HepG2 (cell line): ENCODE measurements around the gene TRMT112. TPM values are rescaled to one million over a fixed set of nuclear protein-coding genes. Genes with fewer than 3 reads are reported as not detected.
A peak's percentile ranks its signal among the peaks of the same experiment; 100 is the strongest.

Source experiments
- ADNP ChIP-seq: sonication (generic); formaldehyde crosslinking; IDR thresholded peaks from 2 replicates; pipeline ENCODE4 v1.4.0; 2020; ENCODE audit warnings: missing genetic modification reagents
- CEBPB ChIP-seq: IDR thresholded peaks from 2 replicates; pipeline ENCODE4 v1.6.1; 2011; ENCODE audit warnings: low read depth, low read length, improper control_type of control experiment, borderline replicate concordance
- GZF1 ChIP-seq: sonication (generic); formaldehyde crosslinking; IDR thresholded peaks from 2 replicates; pipeline ENCODE4 v1.5.1; 2020; ENCODE audit warnings: mild to moderate bottlenecking, missing genetic modification reagents
- HOXA3 ChIP-seq: sonication (generic); formaldehyde crosslinking; IDR thresholded peaks from 2 replicates; pipeline ENCODE4 v1.5.0; 2020; ENCODE audit warnings: missing genetic modification reagents
- HOXA5 ChIP-seq: sonication (generic); formaldehyde crosslinking; IDR thresholded peaks from 2 replicates; pipeline ENCODE4 v1.4.0; 2020; ENCODE audit warnings: missing genetic modification reagents
- KLF16 ChIP-seq, 2 experiments: sonication (generic) in 1 of 2; formaldehyde crosslinking in 1 of 2; IDR thresholded peaks; 2 replicates each; pipeline versions ENCODE4 v1.6.1 to v1.8.0; 2016 to 2023; ENCODE audit warnings: missing genetic modification reagents in 2 of 2, missing compliant biosample characterization in 1 of 2
- MYNN ChIP-seq: sonication (generic); formaldehyde crosslinking; IDR thresholded peaks from 2 replicates; pipeline ENCODE4 v1.4.0; 2020; ENCODE audit warnings: mild to moderate bottlenecking, low read depth, missing genetic modification reagents
- NFKB2 ChIP-seq: sonication (generic); formaldehyde crosslinking; IDR thresholded peaks from 2 replicates; pipeline ENCODE4 v1.4.0; 2020; ENCODE audit warnings: missing genetic modification reagents, borderline replicate concordance
- REPIN1 ChIP-seq: sonication (generic); formaldehyde crosslinking; IDR thresholded peaks from 2 replicates; pipeline ENCODE4 v1.8.0; 2022; ENCODE audit warnings: missing genetic modification reagents, low read depth, mild to moderate bottlenecking, borderline replicate concordance
- RNF2 ChIP-seq: fragments of 450-650 bp; conservative IDR thresholded peaks from 2 replicates; pipeline ENCODE4 v1.6.1; 2016; ENCODE audit warnings: low read depth
- SMAD1 ChIP-seq: sonication (generic); formaldehyde crosslinking; IDR thresholded peaks from 2 replicates; pipeline ENCODE4 v1.4.0; 2020; ENCODE audit warnings: missing genetic modification reagents, low read depth, mild to moderate bottlenecking, borderline replicate concordance
- TARDBP ChIP-seq: sonication (generic); formaldehyde crosslinking; IDR thresholded peaks from 2 replicates; pipeline ENCODE4 v1.8.0; 2022; ENCODE audit warnings: mild to moderate bottlenecking, missing genetic modification reagents
- ZC3H4 ChIP-seq: sonication (generic); formaldehyde crosslinking; IDR thresholded peaks from 2 replicates; pipeline ENCODE4 v1.4.0; 2020; ENCODE audit warnings: missing genetic modification reagents, borderline replicate concordance
- ZKSCAN8 ChIP-seq: IDR thresholded peaks from 2 replicates; pipeline ENCODE4 v1.6.1; 2016; ENCODE audit warnings: borderline replicate concordance, missing genetic modification reagents, missing compliant biosample characterization
- ZNF225 ChIP-seq: sonication (generic); formaldehyde crosslinking; IDR thresholded peaks from 2 replicates; pipeline ENCODE4 v1.4.0; 2020; ENCODE audit warnings: mild to moderate bottlenecking, missing genetic modification reagents
- ZNF329 ChIP-seq: sonication (generic); formaldehyde crosslinking; IDR thresholded peaks from 2 replicates; pipeline ENCODE4 v1.9.0; 2021; ENCODE audit warnings: low read depth, mild to moderate bottlenecking, missing genetic modification reagents
- ZNF605 ChIP-seq: sonication (generic); formaldehyde crosslinking; IDR thresholded peaks from 2 replicates; pipeline ENCODE4 v1.8.0; 2022; ENCODE audit warnings: mild to moderate bottlenecking, missing genetic modification reagents
- polyA plus RNA-seq, 8 experiments: library from polyadenylated mRNA; depleted of rRNA in 3 of 8; stranded (reverse) in 7 of 8; unstranded in 1 of 8; fragments of >200 nt; fragmentation: Illumina TruSeq in 4 of 8; extraction: Trizol in 4 of 8; gene quantifications; 2 replicates each; pipeline versions ENCODE4 v1.2.1 to v1.2.3, GENCODE V29; 2011 to 2016; ENCODE audit warnings: low read depth in 4 of 8, missing spikeins in 1 of 8, mixed read lengths in 1 of 8; ENCODE audit not compliant: insufficient read depth in 1 of 8
- total RNA-seq, 5 experiments: library from RNA; depleted of rRNA; stranded (reverse); fragments of >200 nt; fragmentation: Illumina TruSeq; extraction: Trizol; gene quantifications; 2 replicates each; pipeline ENCODE4 v1.2.3, GENCODE V29; 2016; ENCODE audit warnings: low read depth in 1 of 5
- TF ChIP-seq, protein P1 (sequence below): sonication (generic); formaldehyde crosslinking; IDR thresholded peaks from 2 replicates; pipeline ENCODE4 v1.4.0; 2020; ENCODE audit warnings: missing genetic modification reagents, borderline replicate concordance
- TF ChIP-seq, protein P2 (sequence below): sonication (generic); formaldehyde crosslinking; IDR thresholded peaks from 2 replicates; pipeline ENCODE4 v1.4.0; 2020; ENCODE audit warnings: missing genetic modification reagents
- TF ChIP-seq, protein P3 (sequence below): sonication (generic); formaldehyde crosslinking; IDR thresholded peaks from 2 replicates; pipeline ENCODE4 v1.5.1; 2020; ENCODE audit warnings: mild to moderate bottlenecking, missing genetic modification reagents, moderate library complexity
- TF ChIP-seq, protein P4 (sequence below): sonication (generic); formaldehyde crosslinking; IDR thresholded peaks from 2 replicates; pipeline ENCODE4 v1.5.1; 2020; ENCODE audit warnings: missing genetic modification reagents, mild to moderate bottlenecking, borderline replicate concordance

The TRMT112 gene
- total and polyA plus RNA-seq, 2 of the 13 experiments (the other 11 are each of a cell fraction or from before 2014, with no cell fraction given) = 186 to 409 TPM

DNA sequence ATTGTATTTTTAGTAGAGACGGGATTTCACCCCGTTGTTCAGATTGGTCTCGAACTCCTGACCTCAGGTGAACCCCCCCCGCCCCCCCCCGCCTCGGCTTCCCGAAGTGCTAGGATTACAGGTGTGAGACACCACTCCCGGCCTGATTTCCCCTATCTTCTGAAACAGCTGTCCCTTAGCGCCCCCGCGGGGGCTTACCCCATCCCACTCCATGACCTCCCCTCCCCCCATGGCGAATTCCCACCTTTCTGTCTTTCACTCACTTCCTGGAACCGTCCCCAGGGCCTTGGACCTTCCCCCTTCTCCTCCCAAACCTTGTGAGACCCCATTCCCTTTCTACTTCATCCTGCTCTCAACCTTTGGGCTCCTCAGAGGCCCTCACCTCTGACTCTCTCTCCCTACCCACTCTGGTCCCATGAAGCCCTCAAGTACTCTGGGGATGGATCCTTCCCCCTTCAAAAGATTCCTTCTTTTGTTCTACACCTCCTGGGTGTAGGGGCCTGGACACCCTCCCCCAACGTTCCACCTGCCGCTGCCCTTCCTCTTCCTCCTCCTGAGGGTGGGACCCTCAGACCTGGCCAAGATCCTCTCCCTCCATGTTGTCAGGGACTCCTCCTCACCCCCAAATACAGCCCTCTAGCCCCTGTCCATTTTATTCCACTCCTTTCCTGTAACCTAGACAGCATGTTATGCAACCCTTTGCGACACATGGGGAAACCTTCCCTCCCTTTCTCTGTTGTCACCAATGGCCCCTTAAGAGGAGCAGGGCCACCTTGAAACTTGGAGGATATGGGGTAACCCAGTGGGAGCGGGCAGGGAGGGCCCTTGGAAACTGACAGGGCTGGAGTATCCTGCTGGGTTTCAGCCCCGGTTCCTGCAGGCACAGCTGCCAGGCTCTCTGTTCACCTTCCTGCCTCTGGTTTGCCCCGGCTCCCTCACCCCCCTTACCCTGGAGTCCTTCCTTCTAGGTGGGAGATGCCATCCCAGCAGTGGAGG lies 1.7 kb upstream of the TRMT112 start (continued):
- no peak for TF ChIP-seq ZNF329 (CRISPR knock-in tag)
- TF ChIP-seq RNF2 = no peak
- TF ChIP-seq, protein P1, sequence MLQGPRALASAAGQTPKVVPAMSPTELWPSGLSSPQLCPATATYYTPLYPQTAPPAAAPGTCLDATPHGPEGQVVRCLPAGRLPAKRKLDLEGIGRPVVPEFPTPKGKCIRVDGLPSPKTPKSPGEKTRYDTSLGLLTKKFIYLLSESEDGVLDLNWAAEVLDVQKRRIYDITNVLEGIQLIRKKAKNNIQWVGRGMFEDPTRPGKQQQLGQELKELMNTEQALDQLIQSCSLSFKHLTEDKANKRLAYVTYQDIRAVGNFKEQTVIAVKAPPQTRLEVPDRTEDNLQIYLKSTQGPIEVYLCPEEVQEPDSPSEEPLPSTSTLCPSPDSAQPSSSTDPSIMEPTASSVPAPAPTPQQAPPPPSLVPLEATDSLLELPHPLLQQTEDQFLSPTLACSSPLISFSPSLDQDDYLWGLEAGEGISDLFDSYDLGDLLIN = no peak
- TF ChIP-seq SMAD1 (CRISPR knock-in tag) = no peak
- TF ChIP-seq, protein P2, sequence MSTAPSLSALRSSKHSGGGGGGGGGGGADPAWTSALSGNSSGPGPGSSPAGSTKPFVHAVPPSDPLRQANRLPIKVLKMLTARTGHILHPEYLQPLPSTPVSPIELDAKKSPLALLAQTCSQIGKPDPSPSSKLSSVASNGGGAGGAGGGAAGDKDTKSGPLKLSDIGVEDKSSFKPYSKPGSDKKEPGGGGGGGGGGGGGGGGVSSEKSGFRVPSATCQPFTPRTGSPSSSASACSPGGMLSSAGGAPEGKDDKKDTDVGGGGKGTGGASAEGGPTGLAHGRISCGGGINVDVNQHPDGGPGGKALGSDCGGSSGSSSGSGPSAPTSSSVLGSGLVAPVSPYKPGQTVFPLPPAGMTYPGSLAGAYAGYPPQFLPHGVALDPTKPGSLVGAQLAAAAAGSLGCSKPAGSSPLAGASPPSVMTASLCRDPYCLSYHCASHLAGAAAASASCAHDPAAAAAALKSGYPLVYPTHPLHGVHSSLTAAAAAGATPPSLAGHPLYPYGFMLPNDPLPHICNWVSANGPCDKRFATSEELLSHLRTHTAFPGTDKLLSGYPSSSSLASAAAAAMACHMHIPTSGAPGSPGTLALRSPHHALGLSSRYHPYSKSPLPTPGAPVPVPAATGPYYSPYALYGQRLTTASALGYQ (CRISPR knock-in tag) = no peak
- TF ChIP-seq, protein P3, sequence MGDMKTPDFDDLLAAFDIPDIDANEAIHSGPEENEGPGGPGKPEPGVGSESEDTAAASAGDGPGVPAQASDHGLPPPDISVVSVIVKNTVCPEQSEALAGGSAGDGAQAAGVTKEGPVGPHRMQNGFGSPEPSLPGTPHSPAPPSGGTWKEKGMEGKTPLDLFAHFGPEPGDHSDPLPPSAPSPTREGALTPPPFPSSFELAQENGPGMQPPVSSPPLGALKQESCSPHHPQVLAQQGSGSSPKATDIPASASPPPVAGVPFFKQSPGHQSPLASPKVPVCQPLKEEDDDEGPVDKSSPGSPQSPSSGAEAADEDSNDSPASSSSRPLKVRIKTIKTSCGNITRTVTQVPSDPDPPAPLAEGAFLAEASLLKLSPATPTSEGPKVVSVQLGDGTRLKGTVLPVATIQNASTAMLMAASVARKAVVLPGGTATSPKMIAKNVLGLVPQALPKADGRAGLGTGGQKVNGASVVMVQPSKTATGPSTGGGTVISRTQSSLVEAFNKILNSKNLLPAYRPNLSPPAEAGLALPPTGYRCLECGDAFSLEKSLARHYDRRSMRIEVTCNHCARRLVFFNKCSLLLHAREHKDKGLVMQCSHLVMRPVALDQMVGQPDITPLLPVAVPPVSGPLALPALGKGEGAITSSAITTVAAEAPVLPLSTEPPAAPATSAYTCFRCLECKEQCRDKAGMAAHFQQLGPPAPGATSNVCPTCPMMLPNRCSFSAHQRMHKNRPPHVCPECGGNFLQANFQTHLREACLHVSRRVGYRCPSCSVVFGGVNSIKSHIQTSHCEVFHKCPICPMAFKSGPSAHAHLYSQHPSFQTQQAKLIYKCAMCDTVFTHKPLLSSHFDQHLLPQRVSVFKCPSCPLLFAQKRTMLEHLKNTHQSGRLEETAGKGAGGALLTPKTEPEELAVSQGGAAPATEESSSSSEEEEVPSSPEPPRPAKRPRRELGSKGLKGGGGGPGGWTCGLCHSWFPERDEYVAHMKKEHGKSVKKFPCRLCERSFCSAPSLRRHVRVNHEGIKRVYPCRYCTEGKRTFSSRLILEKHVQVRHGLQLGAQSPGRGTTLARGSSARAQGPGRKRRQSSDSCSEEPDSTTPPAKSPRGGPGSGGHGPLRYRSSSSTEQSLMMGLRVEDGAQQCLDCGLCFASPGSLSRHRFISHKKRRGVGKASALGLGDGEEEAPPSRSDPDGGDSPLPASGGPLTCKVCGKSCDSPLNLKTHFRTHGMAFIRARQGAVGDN (CRISPR knock-in tag) = peak; percentile 31; the same call in 1 of the 2 replicates
- no peak for TF ChIP-seq HOXA3 (CRISPR knock-in tag)
- no peak for TF ChIP-seq KLF16 (CRISPR knock-in tag; IDR thresholded peaks at IDR 0.05)
- 0 out of 2 replicates have a peak, but pooled peaks have one; percentile 8 for TF ChIP-seq ZNF605
- no peak for TF ChIP-seq ZKSCAN8 (CRISPR knock-in tag)
- TF ChIP-seq CEBPB = peak; percentile 83
- no peak for TF ChIP-seq REPIN1 (CRISPR knock-in tag)
- TF ChIP-seq MYNN (CRISPR knock-in tag) = no peak
- no peak for TF ChIP-seq GZF1 (CRISPR knock-in tag)
- TF ChIP-seq HOXA5 (CRISPR knock-in tag) = no peak
- TF ChIP-seq NFKB2 (CRISPR knock-in tag) = no peak
- TF ChIP-seq, protein P4, sequence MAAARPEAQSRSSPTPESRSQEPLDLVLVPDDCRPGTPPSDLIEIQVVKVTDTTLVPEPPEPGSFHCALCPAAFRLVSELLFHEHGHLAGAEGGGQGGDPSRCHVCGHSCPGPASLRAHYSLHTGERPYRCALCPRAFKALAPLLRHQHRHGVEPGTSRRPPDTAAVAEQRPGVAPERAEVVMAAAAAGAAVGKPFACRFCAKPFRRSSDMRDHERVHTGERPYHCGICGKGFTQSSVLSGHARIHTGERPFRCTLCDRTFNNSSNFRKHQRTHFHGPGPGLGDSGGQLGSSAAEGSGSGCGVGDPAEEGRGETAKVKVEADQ = no peak
- no peak for TF ChIP-seq ZNF225 (CRISPR knock-in tag)
- no peak for TF ChIP-seq TARDBP (CRISPR knock-in tag)
- no peak for TF ChIP-seq ADNP (CRISPR knock-in tag)
- TF ChIP-seq ZC3H4 (CRISPR knock-in tag) = no peak
